ENCODE data around the gene UNC79.

GRCh38 chr14:93402951-93403350 is 27.8 kb upstream of the UNC79 start:
- TF ChIP-seq CTCF (IDR thresholded peaks at IDR 0.05) (no peak), POLR2AphosphoS5 (IDR thresholded peaks at IDR 0.05; ENCODE audit: low read depth, low read length) (no peak), SIN3A (IDR thresholded peaks at IDR 0.05; ENCODE audit: borderline replicate concordance, insufficient read depth, low read depth, low read length) (no peak)
